ENCODE results near the gene PRDM1. TPM values are rescaled to one million over a fixed set of nuclear protein-coding genes. Genes with fewer than 3 reads are reported as not detected.

Gene PRDM1
- total and polyA plus RNA-seq, 2 of the 13 experiments (the other 11 are each of a cell fraction or from before 2014, with no cell fraction given): 0.13 TPM; not detected in 1

DNA sequence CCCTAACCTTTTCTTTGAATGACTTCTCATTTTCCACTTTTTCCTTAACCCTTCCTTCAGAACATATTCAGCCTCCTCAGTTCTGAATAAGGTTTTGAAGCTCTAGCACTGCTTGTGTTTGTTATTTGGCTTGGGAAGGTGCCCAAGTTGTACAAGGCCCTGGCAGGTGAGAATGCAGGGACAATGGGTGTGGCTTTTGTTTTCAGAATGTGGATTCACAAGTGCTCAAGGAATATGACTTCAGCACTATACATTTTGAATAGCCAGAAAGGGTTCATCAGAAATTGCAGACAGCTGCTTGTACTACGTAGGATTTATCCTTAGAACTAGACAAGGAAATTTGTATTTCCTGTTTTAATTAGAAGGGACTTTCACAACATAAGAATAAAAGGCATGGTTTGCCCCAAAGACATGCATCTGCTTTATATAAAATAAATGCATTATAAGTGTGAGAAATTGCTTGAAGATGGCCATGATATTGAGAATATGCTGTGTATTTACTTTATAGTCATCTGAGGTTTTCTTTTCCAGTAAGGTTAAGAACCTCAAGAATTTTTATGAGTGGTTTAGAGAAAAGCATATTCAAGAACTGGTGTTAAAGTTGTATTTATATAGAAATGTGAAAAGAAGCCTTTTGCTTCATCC is 29.3 kb upstream of the PRDM1 start:
- no peaks in the 10 kb centered on the region for H3K9me3 ChIP-seq (ENCODE audit: low read length)
- no peaks in the 10 kb centered on the region for H3K36me3 ChIP-seq (replicated peaks in 1 of 2; ENCODE audit: control insufficient read depth in 1 of 2, insufficient read depth in 2 of 2, low read length in 2 of 2)
- DNase-seq (ENCODE audit: low spot score) (no peak), ATAC-seq (no peak), FAIRE-seq (no peak)
- no peak for TF ChIP-seq TFAP4 (IDR thresholded peaks at IDR 0.05; ENCODE audit: borderline replicate concordance, low read depth)
- no peak for TF ChIP-seq ZIK1 (CRISPR knock-in tag; IDR thresholded peaks at IDR 0.05; ENCODE audit: borderline replicate concordance, low read depth)
- no peak for TF ChIP-seq NPAS2 (CRISPR knock-in tag; IDR thresholded peaks at IDR 0.05; ENCODE audit: borderline replicate concordance)
- TF ChIP-seq LRRFIP1 (CRISPR knock-in tag; conservative IDR thresholded peaks at IDR 0.05): no peak
- TF ChIP-seq HDAC2 (CRISPR knock-in tag; IDR thresholded peaks at IDR 0.05): no peak
- TF ChIP-seq TGIF2 (CRISPR knock-in tag; IDR thresholded peaks at IDR 0.05): no peak
- no peak for TF ChIP-seq HNRNPH1 (optimal IDR thresholded peaks at IDR 0.05; ENCODE audit: low read depth, low read length)
- WGBS (ENCODE audit: low lambda C conversion rate): 0% methylated on average over 1 of the region's 1 CpG
- H3K27ac ChIP-seq (ENCODE audit: extremely low read length, insufficient read depth, low read length): no peak overlapping the region
- in situ Hi-C loops (cut with HindIII; ENCODE audit: extremely low pct_ligation_motif_present, low pct_unique_long_range_greater_than_20kb): no loop called here
- H3K4me1 ChIP-seq (ENCODE audit: insufficient read depth, low read length): no peaks in the 10 kb centered on the region
- no peak overlapping the region for H3K4me3 ChIP-seq (replicated peaks in 1 of 3; ENCODE audit: insufficient read depth in 1 of 3, low read depth in 2 of 3, low read length in 3 of 3)
- no peak overlapping the region for H2AFZ ChIP-seq (ENCODE audit: low read length)
- no peaks in the 10 kb centered on the region for H4K20me1 ChIP-seq (ENCODE audit: insufficient read depth, low read length)
- ChIA-PET POLR2A (no interaction called here), CTCF (ENCODE audit: low intra/inter-chr PET ratio, low total read pairs) (no interaction called here)
- H3K9ac ChIP-seq (ENCODE audit: insufficient read depth, low read depth, low read length): no peak overlapping the region
- peaks cover 0 to 5% of the 10 kb centered on the region in 2 experiments; a peak in 2 of 5 replicates for H3K27me3 ChIP-seq (ENCODE audit: control insufficient read depth in 1 of 2, insufficient read depth in 2 of 2, low read length in 2 of 2)
- no peaks in the 10 kb centered on the region for H3K79me2 ChIP-seq (ENCODE audit: insufficient read depth, low read length)
- H3K4me2 ChIP-seq (ENCODE audit: low read depth, low read length): no peak overlapping the region
- BruUV-seq (replicated peaks): no TSS peak
- intact Hi-C loops (cut with micrococcal nuclease; ENCODE audit: unreplicated experiment): no loop called here
